Breast epithelium (tissue), 4 donors: ENCODE data around the gene RNF141. TPM values are rescaled to one million over a fixed set of nuclear protein-coding genes. Genes with fewer than 3 reads are reported as not detected.

Experiments used
- DNase-seq, 2 donors: peaks; one replicate each; pipeline ENCODE4 v3.0.0-alpha.2; 2019; ENCODE audit warnings: low spot score in 2 of 2
- H3K27ac ChIP-seq, 2 donors: fragments of 200-600 bp; sonication (generic) in 1 of 2; one replicate each; pipeline ENCODE4 v1.5.1; 2016 to 2019; ENCODE audit warnings: mild to moderate bottlenecking in 1 of 2
- H3K27me3 ChIP-seq, 2 donors: fragments of 200-600 bp; sonication (generic) in 1 of 2; one replicate each; pipeline versions ENCODE4 v1.5.1 to v1.6.0; 2017 to 2019; ENCODE audit warnings: control low read depth in 1 of 2, mild to moderate bottlenecking in 1 of 2
- H3K36me3 ChIP-seq: fragments of 200-600 bp; one replicate; pipeline ENCODE4 v1.5.1; 2019
- H3K4me1 ChIP-seq, 2 donors: fragments of 200-600 bp; sonication (generic); one replicate each; pipeline ENCODE4 v1.5.1; 2016 to 2019; ENCODE audit warnings: control low read depth in 1 of 2
- H3K4me3 ChIP-seq, 3 donors: fragments of 200-600 bp; sonication (generic); 1 replicate in 2 of 3; 2 replicates in 1 of 3; pipeline ENCODE4 v1.5.1; 2016 to 2019; ENCODE audit warnings: mild to moderate bottlenecking in 3 of 3, moderate library complexity in 2 of 3
- H3K9me3 ChIP-seq, 2 donors: fragments of 200-600 bp; sonication (generic) in 1 of 2; one replicate each; pipeline ENCODE4 v1.5.1; 2016 to 2019; ENCODE audit warnings: control low read depth in 1 of 2
- CTCF ChIP-seq, 3 donors: fragments of 450-650 bp; IDR thresholded peaks; one replicate each; pipeline ENCODE4 v1.5.1; 2016 to 2017; ENCODE audit warnings: antibody characterized with exemption in 3 of 3, mild to moderate bottlenecking in 3 of 3, moderate library complexity in 3 of 3
- POLR2A ChIP-seq: fragments of 450-650 bp; IDR thresholded peaks from one replicate; pipeline ENCODE4 v1.6.1; 2016; ENCODE audit warnings: antibody characterized with exemption, mild to moderate bottlenecking, moderate library complexity
- POLR2AphosphoS5 ChIP-seq, 3 donors: sonication (generic); formaldehyde crosslinking; IDR thresholded peaks; one replicate each; pipeline ENCODE4 v1.6.1; 2017; ENCODE audit warnings: antibody characterized with exemption in 3 of 3
- intact Hi-C: fragments of 100-400 bp; cut with DNase I; formaldehyde crosslinking; loops from one replicate; pipeline ENCODE4 v1.15.1; 2023; ENCODE audit warnings: low total_unique reads
- total RNA-seq, 3 donors: library from RNA; depleted of rRNA; stranded (reverse); fragments of >200 nt; gene quantifications; one replicate each; pipeline ENCODE4 v1.1.0, GENCODE V29; 2016

RNF141 gene
- total RNA-seq, 3 donors from 2014 or later, result 31.1 to 54.1 (median 45.8) TPM

GRCh38 chr11:10564030-10564429, 23.0 kb upstream of the RNF141 start:
- DNase-seq, result no peak
- intact Hi-C loops, result no loop called here
- H3K4me3 ChIP-seq, result no peak overlapping the region
- H3K27ac ChIP-seq, result no peak overlapping the region
- TF ChIP-seq CTCF (IDR thresholded peaks at IDR 0.05) (no peak), POLR2A (no peak), POLR2AphosphoS5 (IDR thresholded peaks at IDR 0.05) (no peak)
- no peaks in the 10 kb centered on the region for H3K9me3 ChIP-seq
- H3K36me3 ChIP-seq, result no peaks in the 10 kb centered on the region
- H3K27me3 ChIP-seq, result no peaks in the 10 kb centered on the region
- no peaks in the 10 kb centered on the region for H3K4me1 ChIP-seq

GRCh38 chr11:10561947-10562346, 21.0 kb upstream of the RNF141 start:
- intact Hi-C loops, result no loop called here
- H3K9me3 ChIP-seq, result no peaks in the 10 kb centered on the region
- TF ChIP-seq CTCF (IDR thresholded peaks at IDR 0.05) (no peak), POLR2A (no peak), POLR2AphosphoS5 (IDR thresholded peaks at IDR 0.05) (no peak)
- H3K36me3 ChIP-seq, result no peaks in the 10 kb centered on the region
- no peak overlapping the region for H3K4me3 ChIP-seq
- no peaks in the 10 kb centered on the region for H3K4me1 ChIP-seq
- H3K27me3 ChIP-seq, result no peaks in the 10 kb centered on the region
- no peak for DNase-seq
- no peak overlapping the region for H3K27ac ChIP-seq

- Histone ChIP-seq H3K27me3 (no peaks in the 10 kb centered on the region), H3K27ac (no peak overlapping the region), H3K4me1 (no peaks in the 10 kb centered on the region), H3K36me3 (no peaks in the 10 kb centered on the region), H3K4me3 (no peak overlapping the region), H3K9me3 (no peaks in the 10 kb centered on the region)
- no peak for TF ChIP-seq CTCF (IDR thresholded peaks at IDR 0.05)
- TF ChIP-seq POLR2AphosphoS5 (IDR thresholded peaks at IDR 0.05), result no peak
- TF ChIP-seq POLR2A, result no peak
- no peak for DNase-seq
- intact Hi-C loops, result no loop called here
Observed at GRCh38 chr11:10561043-10561818, 20.2 kb upstream of the RNF141 start.

- TF ChIP-seq CTCF (IDR thresholded peaks at IDR 0.05), result no peak
- TF ChIP-seq POLR2AphosphoS5 (IDR thresholded peaks at IDR 0.05), result no peak
- no peak for TF ChIP-seq POLR2A
- H3K4me3 ChIP-seq, result no peak overlapping the region
- no peaks in the 10 kb centered on the region for H3K27me3 ChIP-seq
- intact Hi-C loops, result no loop called here
- H3K36me3 ChIP-seq, result no peaks in the 10 kb centered on the region
- DNase-seq, result no peak
- H3K9me3 ChIP-seq, result no peaks in the 10 kb centered on the region
- no peak overlapping the region for H3K27ac ChIP-seq
- H3K4me1 ChIP-seq, result no peaks in the 10 kb centered on the region
Observed at GRCh38 chr11:10558288-10558687, 17.3 kb upstream of the RNF141 start.

- no peaks in the 10 kb centered on the region for H3K9me3 ChIP-seq
- no peak overlapping the region for H3K27ac ChIP-seq
- no peaks in the 10 kb centered on the region for H3K27me3 ChIP-seq
- DNase-seq, result no peak
- no peak overlapping the region for H3K4me3 ChIP-seq
- H3K4me1 ChIP-seq, result no peaks in the 10 kb centered on the region
- intact Hi-C loops, result no loop called here
- TF ChIP-seq POLR2AphosphoS5 (IDR thresholded peaks at IDR 0.05) (no peak), POLR2A (no peak), CTCF (IDR thresholded peaks at IDR 0.05) (no peak)
- H3K36me3 ChIP-seq, result no peaks in the 10 kb centered on the region
Observed at GRCh38 chr11:10556590-10556989, 15.6 kb upstream of the RNF141 start.
